AG04450 (cell line): Measurements from ENCODE around the gene CASR. TPM values are rescaled to one million over a fixed set of nuclear protein-coding genes. Genes with fewer than 3 reads are reported as not detected.

ENCODE experiments used
- CTCF ChIA-PET: fragments of 300-600, 350-600 bp; formaldehyde crosslinking; extraction: SDS; loops from one replicate; lab custom pipeline; 2022; ENCODE audit warnings: antibody characterized with exemption, inconsistent platforms; lab: Charles Lee
- POLR2A ChIA-PET: fragments of 350-600 bp; formaldehyde crosslinking; extraction: SDS; loops from one replicate; lab custom pipeline; 2021; ENCODE audit warnings: antibody characterized with exemption, inconsistent platforms; lab: Yijun Ruan, JAX
- DNase-seq: peaks from one replicate; pipeline ENCODE4 v3.0.0-alpha.2; 2011; ENCODE audit warnings: low read depth, low spot score
- H3K27ac ChIP-seq: one replicate; pipeline ENCODE4 v1.5.1; 2012; ENCODE audit warnings: low read depth, low read length, control low read depth
- H3K27me3 ChIP-seq: one replicate; pipeline ENCODE4 v1.6.0; 2012; ENCODE audit warnings: low read length; ENCODE audit not compliant: control insufficient read depth, insufficient read depth
- H3K4me3 ChIP-seq: 2 replicates; pipeline ENCODE4 v1.5.1; 2011; ENCODE audit warnings: mild to moderate bottlenecking, low read depth, low read length, control low read depth
- H3K9me3 ChIP-seq: 2 replicates; pipeline ENCODE4 v1.5.1; 2012; ENCODE audit warnings: low read length; ENCODE audit not compliant: control insufficient read depth, insufficient read depth
- CTCF ChIP-seq: IDR thresholded peaks from 2 replicates; pipeline ENCODE4 v1.5.1; 2011; ENCODE audit warnings: low read depth, low read length, control low read depth, inconsistent platforms
- polyA plus RNA-seq: library from polyadenylated mRNA; depleted of rRNA; stranded (reverse); fragments of >200 nt; gene quantifications from 2 replicates; pipeline ENCODE4 v1.2.3, GENCODE V29; 2011

The CASR gene
- polyA plus RNA-seq, 1 experiment, result not detected

DNA sequence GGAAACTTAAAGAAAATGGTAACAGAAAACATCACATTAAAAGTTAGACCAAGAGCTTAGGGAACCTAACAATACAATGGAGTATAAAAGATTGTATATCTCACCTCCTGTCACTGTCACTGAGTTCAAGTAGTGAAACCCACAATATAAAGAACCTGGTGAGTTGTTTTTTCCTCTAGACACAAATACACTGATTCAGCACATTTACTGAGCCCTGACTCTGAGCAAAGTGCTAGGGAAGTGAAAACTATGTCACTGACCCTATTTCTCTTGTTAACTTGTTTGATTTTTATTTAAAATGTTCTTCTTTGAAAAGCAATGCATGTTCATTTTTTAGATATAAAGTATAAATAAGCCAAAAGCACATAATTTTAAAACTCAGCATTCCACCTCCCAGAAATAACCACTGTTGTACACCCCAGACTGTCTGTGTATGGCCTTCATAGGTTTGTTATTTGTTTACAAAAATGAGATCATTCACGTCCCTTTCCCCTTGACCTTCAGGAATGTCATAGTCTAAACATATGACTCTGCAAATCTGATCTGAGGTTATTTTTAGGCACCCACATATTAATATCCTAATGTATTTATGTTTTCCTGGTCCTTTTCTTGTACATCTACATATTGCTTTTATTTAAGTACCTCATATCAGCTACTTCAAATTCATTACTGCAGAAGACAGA is 72.4 kb downstream of the CASR start:
- POLR2A ChIA-PET, result no interaction called here
- Histone ChIP-seq H3K9me3 (no peaks in the 10 kb centered on the region), H3K27ac (no peak overlapping the region), H3K4me3 (no peak overlapping the region), H3K27me3 (peaks cover 5% of the 10 kb centered on the region)
- CTCF ChIA-PET, result interaction anchor here (2.0 to 6.2 kb wide), 2 partner anchors 154 to 709 kb away, joined by 15 to 41 read pairs; partner anchors contain the start of gene POLQ
- TF ChIP-seq CTCF, result no peak
- DNase-seq, result peak; percentile 1

DNA sequence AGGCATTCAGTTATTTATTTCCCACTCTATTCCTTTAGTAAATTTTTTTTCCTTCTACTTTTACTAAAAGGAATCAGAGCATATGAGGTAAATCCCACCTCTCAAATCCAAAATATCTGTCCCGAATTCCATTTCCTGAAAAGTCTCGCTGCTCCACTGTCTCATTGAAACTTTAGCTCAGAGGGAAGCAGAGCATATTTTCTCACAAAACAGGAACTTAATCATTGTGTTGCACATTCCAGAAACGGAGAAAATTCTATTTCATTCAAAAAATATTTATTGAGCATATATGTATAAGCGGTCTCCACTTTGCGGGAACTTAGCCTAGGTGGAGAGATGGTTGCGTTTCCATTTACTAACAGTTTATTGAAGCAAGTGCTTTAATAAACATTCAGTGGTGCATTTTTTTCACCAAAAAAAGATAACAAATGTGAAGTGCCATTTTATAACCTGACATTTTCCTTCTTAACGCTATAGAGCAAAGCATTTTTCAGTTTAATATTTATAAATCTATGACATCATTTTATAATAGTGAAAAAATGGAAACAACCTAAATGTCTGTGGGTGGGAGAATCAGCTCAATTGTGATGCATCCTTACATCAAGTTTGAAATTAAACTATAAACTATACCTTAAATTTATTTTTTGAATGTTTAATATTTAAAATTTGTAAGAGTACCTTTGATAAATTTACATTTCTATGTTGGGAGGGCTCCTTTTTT is 74.3 kb downstream of the CASR start:
- no peak for DNase-seq
- Histone ChIP-seq H3K4me3 (no peak overlapping the region), H3K27me3 (peaks cover 5% of the 10 kb centered on the region), H3K9me3 (no peaks in the 10 kb centered on the region), H3K27ac (no peak overlapping the region)
- POLR2A ChIA-PET, result no interaction called here
- CTCF ChIA-PET, result interaction anchor here (0.6 to 6.2 kb wide), 8 partner anchors 10 to 711 kb away, joined by 3 to 68 read pairs (median 3); partner anchors contain the start of genes FAM162A and POLQ
- TF ChIP-seq CTCF, result no peak

DNA sequence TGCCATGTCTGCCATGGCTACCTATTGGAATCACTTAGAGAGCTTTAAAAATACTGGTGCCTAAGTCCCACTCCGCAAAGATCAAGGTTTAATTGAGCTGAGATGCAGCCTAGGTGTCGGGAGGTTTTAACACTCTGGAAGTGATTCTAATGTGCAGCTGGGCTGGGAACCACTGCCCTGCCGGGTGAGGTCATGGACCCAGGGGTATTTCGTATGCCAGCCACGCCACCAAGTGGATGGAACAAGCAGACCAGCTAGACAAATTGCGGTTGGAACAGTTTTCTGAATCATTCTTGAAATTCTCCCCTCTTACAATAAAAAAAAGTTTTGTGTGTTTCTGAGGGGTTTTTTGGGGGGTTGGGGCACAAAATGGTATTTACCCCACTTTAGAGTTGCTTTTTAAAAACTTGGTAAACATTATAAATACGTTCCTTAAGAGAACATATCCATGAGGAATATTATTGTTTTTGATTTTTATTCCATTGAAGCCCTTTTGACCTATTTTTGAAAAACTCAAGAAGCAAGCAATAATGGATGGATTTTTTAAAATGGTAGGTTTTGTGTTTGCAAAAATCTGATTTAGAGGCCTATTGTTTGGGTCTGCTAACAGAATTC is 75.4 kb downstream of the CASR start:
- ChIA-PET POLR2A (no interaction called here), CTCF (interaction anchor here (0.6 to 6.2 kb wide), 10 partner anchors 10 to 712 kb away, joined by 3 to 68 read pairs (median 3); partner anchors contain the start of gene POLQ)
- Histone ChIP-seq H3K27ac (no peak overlapping the region), H3K27me3 (peaks cover 7% of the 10 kb centered on the region), H3K4me3 (no peak overlapping the region), H3K9me3 (no peaks in the 10 kb centered on the region)
- TF ChIP-seq CTCF, result peak; percentile 61
- DNase-seq, result peak; percentile 7

GRCh38 chr3:122260206-122260605 is 76.7 kb downstream of the CASR start:
- no peak overlapping the region for H3K4me3 ChIP-seq
- H3K9me3 ChIP-seq, result no peaks in the 10 kb centered on the region
- H3K27ac ChIP-seq, result no peak overlapping the region
- peaks cover 7% of the 10 kb centered on the region for H3K27me3 ChIP-seq
- DNase-seq, result no peak
- CTCF ChIA-PET, result interaction anchor here (0.5 to 6.2 kb wide), 4 partner anchors 19 to 1190 kb away, joined by 3 to 68 read pairs (median 22); partner anchors contain the start of gene POLQ
- POLR2A ChIA-PET, result no interaction called here
- TF ChIP-seq CTCF, result no peak
